ENCODE results near the gene INPPL1.

GRCh38 chr11:72191961-72192381 is 32.6 kb upstream of the INPPL1 start, which contains the start of gene FOLR1:
- TF ChIP-seq MBD4 (IDR thresholded peaks at IDR 0.05; ENCODE audit: borderline replicate concordance, low read length) (no peak), TGIF2 (CRISPR knock-in tag; IDR thresholded peaks at IDR 0.05) (no peak), ZSCAN25 (CRISPR knock-in tag; IDR thresholded peaks at IDR 0.05) (no peak), CBX5 (CRISPR knock-in tag; IDR thresholded peaks at IDR 0.05; ENCODE audit: borderline replicate concordance) (no peak), PRMT3 (CRISPR knock-in tag; IDR thresholded peaks at IDR 0.05; ENCODE audit: borderline replicate concordance, low read depth) (no peak), ZFAT (CRISPR knock-in tag; conservative IDR thresholded peaks at IDR 0.05) (no peak), ZHX2 (IDR thresholded peaks at IDR 0.05; ENCODE audit: low read depth) (no peak), ZHX2 (CRISPR knock-in tag; IDR thresholded peaks at IDR 0.05; ENCODE audit: borderline replicate concordance) (no peak), EP300 (IDR thresholded peaks at IDR 0.05; ENCODE audit: low read depth in 2 of 2, low read length in 2 of 2) (no peak), EP300 (CRISPR knock-in tag; IDR thresholded peaks at IDR 0.05; ENCODE audit: borderline replicate concordance) (no peak), SAP130 (CRISPR knock-in tag; IDR thresholded peaks at IDR 0.05; ENCODE audit: low read depth) (no peak), NPAS2 (CRISPR knock-in tag; IDR thresholded peaks at IDR 0.05; ENCODE audit: borderline replicate concordance) (no peak), POLR2A (IDR thresholded peaks at IDR 0.05; ENCODE audit: insufficient read depth in 1 of 2, low read depth in 2 of 2, low read length in 2 of 2) (no peak), ZNF609 (CRISPR knock-in tag; IDR thresholded peaks at IDR 0.05; ENCODE audit: borderline replicate concordance) (no peak), CTCF (CRISPR knock-in tag; IDR thresholded peaks at IDR 0.05) (no peak), CREB1 (IDR thresholded peaks at IDR 0.05) (no peak), CREB1 (CRISPR knock-in tag; IDR thresholded peaks at IDR 0.05) (no peak)
